Measurements from ENCODE around the gene SNX30.

The SNX30 gene

DNA sequence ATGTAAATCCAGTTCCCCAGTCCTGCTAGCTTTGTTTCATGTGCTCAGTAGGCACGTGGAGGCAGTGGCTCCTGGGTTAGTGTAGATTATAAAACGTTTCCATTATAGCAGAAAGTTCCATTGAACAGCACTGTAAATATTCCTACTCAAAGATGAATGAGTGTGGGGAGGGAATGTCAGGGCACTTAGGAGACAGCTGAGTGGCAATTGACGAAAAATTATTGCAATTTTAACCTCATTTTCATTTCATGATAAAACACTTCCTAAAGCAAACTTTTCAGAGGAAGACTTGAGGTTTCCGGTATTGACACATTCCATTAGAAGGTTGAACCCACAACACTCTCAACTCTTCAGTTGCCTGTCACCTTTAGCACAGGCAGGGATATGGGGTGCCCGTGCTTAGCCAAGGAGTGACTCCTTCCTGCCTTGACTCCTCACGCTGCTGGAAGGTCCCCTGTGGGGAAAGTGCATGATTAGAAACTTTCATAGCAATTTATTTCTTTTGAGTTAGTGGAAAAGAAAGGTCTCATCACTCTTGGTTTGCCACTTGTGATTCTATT, 98.9 kb downstream of the SNX30 start:
- in situ Hi-C loops (cut with MboI; ENCODE audit: low sequenced_read_pairs): no loop called here

DNA sequence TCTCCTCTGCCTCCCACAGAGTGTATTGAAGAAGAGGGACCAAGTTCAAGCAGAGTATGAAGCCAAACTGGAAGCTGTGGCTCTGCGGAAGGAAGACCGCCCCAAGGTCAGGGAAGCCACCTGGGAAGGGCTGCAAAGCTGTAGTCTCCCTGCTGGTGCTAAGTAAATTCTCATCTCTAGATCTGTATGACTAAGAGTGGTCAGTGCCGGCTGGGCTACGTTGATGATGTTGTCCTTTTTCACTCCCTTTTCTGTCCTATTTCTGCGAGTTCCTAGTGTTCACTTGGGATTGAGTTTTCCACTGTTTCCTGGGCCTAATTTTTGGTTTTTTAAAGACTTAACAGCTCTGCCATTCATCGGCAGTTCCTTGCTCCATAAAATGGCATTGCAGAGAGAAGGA, 100.3 kb downstream of the SNX30 start:
- in situ Hi-C loops (cut with MboI; ENCODE audit: low sequenced_read_pairs): no loop called here

DNA sequence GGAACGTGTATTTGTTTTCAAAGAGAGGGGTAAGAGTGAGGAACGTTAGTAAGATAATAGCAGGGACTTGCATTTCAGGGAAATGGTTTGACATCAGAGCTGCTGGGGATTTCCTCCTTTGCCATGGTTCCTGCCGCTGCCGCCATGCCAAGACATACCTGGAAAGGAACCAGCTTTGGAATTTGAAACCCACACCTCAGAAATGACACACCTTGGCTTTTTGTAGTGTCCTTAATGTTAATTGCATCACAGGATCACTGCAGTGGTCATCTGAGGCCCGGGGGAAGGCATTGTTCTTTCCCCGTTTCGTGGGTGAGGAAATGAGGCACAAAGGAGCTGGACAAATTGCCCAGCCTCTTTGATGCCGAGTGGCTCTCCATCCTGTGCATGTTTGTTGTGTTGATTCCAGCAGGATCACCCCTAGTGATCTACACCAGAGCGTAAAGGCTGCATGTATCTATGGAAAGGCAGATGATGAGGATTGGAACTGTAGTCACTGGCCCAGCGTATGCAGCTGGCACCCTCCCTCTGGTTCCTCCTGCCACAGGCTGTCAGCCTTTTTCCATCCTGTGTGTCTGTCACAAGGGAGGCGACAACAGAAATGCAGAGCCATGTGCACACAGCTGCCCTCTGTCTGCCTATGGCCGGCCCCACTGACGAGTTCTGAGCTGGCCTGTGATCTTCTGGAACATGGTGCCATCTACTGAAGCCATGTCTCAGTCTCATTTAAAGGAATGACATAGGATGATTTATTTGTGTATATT, 102.4 kb downstream of the SNX30 start:
- in situ Hi-C loops (cut with MboI; ENCODE audit: low sequenced_read_pairs): no loop called here

DNA sequence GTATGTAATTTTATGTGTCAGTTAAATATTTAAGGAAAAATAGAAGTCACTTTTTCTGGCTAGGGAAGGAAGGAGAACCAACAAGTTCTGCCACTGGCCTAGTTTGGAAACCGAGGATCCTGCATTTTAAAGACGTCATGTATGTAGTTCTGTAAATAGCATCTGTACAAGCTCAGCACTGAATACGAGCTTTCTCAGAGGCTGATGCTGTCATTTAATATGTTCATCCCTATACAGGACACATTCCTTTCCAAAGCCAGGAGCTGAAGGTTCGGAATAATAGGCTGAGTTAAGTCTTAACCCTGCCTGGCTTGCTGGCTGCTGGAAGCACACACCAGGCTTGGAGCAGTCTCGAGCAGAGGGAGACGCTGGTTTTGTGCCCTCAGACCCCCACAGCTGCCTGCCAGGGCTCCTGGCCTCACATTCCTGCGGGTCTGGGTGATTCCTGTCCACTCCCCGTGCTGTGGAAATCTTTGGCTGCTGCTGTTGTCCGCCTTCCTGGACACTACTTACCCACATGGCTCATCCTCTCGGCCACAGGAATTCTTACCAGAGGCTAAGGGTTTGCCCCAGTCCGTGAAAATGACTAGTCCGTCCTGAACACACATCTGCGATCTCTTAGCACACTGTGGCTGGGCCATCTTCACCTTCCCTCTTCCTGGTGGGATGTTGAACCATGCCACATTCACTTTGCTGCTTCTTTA, 103.5 kb downstream of the SNX30 start:
- in situ Hi-C loops (cut with MboI; ENCODE audit: low sequenced_read_pairs): no loop called here

DNA sequence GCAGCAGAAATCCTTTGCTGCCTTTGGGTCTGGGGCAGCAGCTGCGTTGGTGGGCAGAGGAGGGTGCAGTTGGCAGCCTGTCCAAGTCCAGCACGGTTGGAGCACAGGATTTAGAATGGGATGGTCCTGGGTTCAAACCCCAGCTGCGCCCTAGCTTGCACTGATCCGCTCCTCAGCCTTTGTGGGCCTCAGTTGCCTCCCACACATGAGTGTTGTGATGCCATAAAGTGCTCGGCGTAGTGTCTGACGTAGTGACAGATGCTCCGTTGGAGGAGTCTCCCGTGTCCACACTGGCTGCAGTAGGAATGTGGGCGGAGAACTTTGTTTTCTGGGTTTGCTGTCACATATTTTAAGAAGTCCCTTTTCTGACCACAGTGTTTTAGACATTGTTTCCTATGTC, 104.1 kb downstream of the SNX30 start:
- in situ Hi-C loops (cut with MboI; ENCODE audit: low sequenced_read_pairs): no loop called here

DNA sequence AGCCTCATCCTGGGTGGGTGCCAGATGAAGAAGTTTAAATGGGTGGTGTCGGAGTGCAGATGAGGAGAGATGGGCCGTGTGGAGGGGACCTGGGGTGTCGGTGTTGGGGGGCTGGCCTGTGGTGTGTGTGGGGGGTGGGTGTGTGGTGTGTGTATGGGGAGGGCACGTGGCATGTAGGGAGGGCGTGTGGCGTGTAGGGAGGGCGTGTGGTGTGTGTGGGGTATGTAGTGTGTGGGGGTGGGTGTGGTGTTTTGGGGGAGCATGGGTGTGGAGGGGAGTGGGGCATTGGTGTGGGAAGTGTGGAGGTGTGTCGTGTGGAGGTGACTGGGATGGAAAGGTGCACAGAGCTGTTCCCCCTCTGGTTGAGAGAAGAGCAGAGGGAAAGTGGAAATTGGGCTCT, 105.6 kb downstream of the SNX30 start:
- in situ Hi-C loops (cut with MboI; ENCODE audit: low sequenced_read_pairs): no loop called here

DNA sequence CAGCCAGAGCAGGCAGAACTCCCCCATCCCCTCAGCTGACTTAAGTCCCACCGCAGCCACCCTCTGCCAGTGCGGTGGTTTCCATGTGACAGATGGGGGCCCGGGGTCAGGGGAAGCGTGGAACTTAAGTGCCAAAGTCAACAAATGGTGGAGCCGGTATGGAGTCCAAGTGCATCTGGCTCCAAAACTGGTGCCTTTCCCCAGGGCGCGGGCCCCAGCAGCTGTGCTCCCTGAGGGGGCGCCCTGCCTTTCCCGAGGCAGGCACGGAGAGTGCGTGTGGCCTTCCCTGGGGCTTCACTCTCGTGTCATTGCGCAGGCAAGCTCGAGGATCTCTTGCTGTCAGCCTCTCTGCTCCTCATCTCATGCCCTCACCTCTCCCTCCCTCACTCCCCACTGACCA, 106.3 kb downstream of the SNX30 start:
- in situ Hi-C loops (cut with MboI; ENCODE audit: low sequenced_read_pairs): no loop called here

DNA sequence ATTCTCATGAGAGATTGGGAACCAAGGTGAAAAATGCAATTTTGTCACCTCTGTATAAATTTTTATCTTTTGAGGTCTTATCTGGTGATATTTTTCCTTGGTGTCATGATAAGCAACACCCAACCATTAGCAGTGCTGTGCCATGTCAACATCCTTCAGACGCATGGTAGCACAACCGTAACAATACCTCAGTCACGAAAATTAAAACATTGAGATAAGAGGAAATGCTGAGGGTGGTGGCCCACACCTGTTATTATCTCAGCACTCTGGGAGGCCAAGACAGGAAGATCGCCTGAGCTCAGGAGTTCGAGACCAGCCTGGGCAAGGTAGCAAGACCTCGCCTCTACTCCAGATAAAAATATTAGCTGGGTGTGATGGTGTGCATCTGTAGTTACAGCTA, 107.4 kb downstream of the SNX30 start:
- in situ Hi-C loops (cut with MboI; ENCODE audit: low sequenced_read_pairs): no loop called here

DNA sequence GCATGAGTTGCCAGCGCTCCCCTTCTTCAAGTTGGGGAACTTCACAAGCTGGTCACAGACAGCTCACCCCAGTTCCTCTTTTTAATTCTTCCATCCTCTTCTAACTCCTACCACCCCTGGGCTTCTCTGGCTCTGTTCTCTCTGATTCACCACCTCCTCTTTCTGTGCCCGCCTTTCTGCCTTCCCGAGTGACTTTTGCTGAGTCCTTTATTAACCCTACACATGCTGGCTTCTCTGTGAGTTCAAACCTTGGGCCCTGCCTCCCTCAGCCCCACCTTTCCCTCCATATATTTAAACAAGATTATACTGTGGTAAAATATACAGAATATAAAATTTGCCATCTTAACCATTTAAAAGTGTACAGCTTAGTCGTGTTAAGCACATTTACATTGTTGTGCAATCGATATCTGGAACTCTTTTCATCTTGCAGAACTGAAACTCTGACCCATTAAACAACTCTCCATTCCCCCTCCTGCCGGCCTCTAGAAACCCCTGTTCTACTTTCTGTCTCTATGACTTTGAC, 108.1 kb downstream of the SNX30 start:
- in situ Hi-C loops (cut with MboI; ENCODE audit: low sequenced_read_pairs): no loop called here

DNA sequence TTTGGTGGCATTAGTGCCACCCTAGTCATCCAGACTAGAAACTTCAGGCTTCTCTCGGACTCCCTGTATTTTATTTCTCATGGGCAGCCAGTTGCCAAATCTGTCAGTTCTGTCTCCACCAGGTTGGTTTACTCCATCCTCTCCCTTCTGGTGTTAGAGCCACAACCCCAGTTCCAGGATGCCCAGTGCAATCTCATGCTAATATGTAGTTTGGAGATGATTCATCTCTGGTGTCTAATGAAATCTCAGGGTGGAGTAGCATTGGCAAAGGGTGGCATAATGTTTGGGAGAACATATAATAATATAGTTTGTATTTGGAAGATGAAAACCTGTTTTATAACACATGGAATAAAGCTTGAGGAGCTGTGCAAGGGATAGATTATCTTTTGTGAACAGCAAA, 109.9 kb downstream of the SNX30 start:
- in situ Hi-C loops (cut with MboI; ENCODE audit: low sequenced_read_pairs): no loop called here

DNA sequence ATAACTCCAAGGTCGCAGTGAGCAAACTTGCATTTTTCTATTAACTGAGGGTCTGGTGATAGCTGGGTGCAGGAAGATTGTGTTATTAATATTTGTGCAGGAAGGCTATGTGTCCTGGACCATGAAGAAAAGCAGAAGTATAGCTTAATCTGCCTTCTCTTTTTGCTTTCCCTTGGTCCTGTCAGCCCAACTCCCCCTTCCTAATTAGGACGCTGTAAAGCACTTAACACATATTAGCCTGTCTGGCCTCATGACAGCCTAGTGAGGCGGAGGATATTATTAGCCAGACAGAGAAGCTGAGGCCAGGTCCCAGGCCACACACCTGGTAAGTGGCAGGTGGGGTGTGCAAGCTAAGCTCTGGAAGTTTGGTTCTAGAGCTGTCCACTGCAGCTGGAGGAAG, 110.6 kb downstream of the SNX30 start:
- in situ Hi-C loops (cut with MboI; ENCODE audit: low sequenced_read_pairs): no loop called here

DNA sequence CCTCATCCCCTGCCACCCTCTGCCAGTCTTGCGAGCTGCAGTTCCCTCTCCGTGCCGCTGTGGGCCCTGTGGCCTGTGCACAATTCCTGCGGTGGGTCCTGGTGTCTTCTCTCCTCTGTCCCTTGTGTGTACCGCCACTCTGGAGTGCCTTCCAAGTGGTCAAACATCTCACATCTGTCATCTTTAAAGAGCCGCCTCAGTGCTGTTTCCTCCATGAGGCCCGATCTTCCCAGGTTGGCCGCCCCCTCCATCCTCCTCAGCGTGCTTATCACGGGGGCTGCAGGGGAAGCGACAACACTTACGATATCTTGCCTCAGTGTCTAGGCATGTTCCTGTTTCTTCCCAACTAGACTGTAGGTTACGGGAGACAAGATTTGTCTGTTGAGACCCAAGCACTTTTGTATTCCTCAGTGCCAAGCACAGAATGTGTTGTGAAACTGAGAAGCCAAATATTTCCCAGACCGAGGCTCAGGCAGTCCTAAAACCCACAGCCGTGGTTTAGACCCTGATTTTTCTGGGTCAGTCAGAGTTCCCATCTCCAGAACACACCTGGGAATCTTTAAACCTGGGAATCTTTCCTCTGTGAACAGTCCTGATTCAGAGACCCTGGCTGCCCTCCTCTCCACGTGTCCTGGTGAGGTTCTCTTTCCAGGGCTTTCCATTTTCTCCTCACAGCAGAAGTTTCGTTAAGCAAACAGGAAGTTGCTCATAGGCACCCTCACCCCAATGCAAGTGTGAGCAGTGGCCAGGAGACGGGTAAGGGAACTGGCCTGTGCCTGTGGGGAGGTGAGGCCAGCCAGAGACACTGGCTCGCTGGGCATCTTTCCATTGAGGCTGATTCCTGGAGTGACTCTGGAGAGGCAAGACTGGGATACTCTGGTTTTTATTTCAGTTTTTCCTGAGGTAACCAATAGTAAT, 111.3 kb downstream of the SNX30 start:
- in situ Hi-C loops (cut with MboI; ENCODE audit: low sequenced_read_pairs): no loop called here

DNA sequence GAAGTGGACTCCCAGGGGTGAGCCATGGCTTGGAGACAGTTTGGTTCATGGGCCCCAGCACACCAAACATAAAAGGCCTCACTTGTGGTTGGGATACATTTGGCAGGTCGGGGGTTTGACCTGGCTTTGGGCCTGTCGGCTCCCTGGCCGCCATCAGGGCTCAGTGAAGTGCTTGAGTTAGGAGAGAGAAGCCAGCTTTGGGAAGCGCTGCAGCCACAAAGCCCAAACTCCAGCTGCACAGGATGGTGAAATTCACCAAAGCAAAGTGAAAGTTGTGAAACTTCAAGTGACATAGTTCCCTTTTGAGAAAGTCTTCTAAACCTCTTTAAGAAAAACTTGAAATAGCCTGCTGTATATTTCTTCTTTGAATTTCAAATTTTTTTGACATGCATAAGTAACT, 112.7 kb downstream of the SNX30 start:
- in situ Hi-C loops (cut with MboI; ENCODE audit: low sequenced_read_pairs): no loop called here

DNA sequence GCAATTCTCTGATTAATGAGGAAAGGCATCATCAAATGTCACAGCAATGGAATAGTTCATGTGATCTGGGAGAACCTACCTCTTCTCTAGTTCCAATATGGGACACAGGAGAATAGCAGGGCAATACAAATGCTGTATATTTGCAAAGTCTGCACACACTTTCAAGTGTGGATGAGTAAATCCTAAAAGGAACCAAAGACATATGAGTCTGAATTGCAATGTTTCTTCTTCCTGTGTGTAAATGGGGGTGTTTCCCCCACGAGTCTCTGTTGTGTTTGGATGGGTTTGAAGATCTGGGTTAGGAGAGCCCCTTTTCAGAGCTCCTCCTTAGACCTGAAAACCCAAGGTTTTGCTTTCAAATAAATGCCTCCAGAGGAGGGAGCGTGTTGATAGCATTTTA, 113.2 kb downstream of the SNX30 start:
- in situ Hi-C loops (cut with MboI; ENCODE audit: low sequenced_read_pairs): no loop called here

DNA sequence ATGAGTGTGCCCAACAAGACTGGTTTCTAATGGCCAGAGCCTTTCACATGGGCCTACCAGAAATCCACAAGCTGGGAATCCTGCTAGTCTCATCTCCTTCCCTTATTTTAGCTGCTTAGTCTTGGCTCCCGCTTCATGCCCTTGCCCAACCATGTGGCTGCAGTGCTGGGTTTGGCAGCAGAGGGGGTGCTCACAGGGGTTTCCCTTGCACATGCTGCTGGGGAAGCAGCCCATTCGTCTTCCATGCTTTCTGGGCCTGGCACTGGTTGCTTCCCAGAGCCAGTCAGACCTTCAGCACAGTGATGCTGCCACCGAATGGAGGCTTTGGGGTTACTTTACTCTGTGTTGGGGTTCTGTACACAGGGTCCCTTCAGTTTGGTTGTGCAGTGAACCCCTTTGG, 113.8 kb downstream of the SNX30 start:
- in situ Hi-C loops (cut with MboI; ENCODE audit: low sequenced_read_pairs): no loop called here

DNA sequence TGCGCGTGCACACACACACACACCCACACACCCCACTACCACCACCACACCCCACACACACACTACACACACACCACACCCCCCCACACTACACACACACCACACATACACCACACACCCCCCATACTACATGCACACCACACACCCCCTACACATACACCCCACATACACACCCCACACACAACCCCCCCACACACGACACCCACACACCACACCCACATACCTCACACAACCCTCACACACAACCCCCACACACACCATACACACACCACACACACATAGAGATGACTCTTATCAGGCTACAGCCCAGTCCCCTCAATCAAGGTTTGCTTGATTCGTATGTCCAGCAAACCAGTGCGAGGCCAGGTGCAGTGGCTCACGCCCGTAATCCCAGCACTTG, 114.4 kb downstream of the SNX30 start:
- in situ Hi-C loops (cut with MboI; ENCODE audit: low sequenced_read_pairs): no loop called here

DNA sequence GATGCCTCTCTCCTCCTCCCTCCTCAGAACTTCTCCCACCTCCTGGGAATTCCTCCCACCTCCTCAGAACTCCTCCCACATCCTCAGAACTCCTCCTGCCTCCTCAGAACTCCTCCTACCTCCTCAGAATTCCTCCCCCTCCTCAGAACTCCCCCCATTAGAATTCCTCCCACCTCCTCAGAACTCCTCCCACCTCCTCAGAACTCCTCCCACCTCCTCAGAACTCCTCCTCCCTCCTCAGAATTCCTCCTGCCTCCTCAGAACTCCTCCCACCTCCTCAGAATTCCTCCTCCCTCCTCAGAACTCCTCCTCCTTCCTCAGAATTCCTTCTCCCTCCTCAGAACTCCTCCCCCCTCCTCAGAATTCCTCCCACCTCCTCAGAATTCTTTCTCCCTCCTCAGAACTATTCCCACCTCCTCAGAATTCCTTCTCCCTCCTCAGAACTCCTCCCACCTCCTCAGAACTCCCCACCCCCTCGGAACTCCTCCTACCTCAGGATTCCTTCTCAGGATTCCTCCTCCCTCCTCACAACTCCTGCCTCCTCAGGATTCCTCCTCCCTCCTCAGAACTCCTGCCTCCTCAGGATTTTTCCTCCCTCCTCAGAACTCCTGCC, 116.2 kb downstream of the SNX30 start:
- in situ Hi-C loops (cut with MboI; ENCODE audit: low sequenced_read_pairs): no loop called here

DNA sequence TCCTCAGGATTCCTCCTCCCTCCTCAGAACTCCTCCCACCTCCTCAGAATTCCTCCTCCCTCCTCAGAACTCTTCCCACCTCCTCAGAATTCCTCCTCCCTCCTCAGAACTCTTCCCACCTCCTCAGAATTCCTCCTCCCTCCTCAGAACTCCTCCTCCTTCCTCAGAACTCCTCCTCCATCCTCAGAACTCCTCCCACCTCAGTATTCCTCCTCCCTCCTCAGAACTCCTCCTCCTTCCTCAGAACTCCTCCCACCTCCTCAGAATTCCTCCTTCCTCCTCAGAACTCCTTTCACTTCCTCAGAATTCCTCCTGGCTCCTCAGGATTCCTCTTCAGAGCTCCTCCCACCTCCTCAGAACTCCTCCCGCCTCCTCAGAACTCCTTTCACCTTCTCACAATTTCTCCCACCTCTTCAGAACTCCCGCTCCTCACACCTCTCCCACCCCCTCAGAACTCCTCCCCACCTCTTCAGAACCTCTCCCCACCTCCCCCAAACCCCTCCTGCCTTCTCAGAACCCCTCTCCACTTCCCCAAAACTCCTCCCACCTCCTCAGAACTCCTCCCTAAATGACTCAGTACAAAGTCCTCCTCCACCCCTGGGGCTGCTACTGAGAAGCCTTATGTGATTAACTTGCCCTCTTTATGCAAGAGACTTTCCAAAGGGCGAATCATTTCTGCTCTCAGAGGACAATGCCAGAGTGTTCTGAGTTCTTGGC, 116.9 kb downstream of the SNX30 start:
- in situ Hi-C loops (cut with MboI; ENCODE audit: low sequenced_read_pairs): no loop called here

DNA sequence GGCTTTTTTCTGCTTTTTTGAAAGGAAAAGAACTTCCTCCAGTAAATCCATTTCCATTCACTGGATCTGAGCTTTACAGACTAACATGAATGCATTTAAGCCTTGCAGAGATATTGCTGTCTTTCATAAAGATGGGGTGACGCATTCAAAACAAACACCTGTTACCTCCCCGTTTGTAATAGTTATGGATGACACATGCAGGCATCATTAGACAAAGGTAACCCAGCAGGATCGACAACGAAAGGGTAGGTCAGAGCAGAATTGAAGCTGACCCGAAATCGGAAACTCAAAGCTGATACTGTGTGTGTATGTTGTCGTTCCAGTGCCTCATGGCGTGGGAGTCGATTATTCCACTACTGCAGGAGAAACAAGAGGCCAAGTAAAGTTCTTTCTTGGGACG, 117.9 kb downstream of the SNX30 start:
- in situ Hi-C loops (cut with MboI; ENCODE audit: low sequenced_read_pairs): no loop called here

DNA sequence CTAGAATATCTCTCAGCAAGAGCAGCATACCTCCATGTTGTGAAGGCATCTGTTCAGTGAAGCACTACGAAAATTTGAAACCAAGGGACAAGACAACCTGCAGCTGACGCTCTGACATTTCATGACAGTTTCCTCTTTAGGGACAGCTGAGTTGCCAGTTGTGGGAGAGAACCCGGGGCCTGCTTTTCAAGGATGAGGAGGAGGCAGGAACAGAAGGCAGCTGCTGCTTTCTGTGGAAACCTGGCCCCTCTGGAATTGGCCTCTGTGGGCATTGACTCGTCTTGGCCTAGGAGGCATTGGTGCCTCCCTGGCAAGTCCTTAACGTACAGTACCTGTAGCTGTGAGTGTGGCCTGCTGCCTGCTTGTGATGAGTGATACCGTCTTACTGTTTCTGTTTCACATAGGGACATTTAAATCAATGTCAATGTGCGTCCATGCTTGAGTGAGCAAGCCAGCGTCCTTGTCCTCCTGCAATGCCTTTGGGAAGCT, 118.5 kb downstream of the SNX30 start:
- in situ Hi-C loops (cut with MboI; ENCODE audit: low sequenced_read_pairs): no loop called here
